ENCODE results near the gene MAGI1.

DNA sequence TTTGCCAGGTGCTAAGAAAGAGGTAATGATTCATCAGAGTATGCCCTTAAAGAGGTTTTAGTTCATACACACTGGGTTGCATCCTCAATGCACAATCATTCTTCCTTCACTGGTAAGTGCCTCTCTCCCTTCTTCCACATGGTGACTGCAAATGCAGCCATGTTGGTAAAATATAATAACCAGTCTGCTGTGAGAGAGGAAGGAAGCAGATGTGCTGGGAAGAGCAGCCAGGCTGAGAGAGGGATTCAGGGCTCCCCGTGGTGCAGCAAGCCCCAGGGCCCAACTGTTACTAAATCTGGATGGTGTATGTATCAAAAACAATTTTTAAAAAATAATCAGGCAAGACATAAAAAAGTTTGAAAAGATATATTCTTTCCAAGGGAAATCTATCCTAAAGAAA is 498.1 kb downstream of the MAGI1 start:
- TF ChIP-seq CTCF (IDR thresholded peaks at IDR 0.05) (no peak), POLR2AphosphoS5 (IDR thresholded peaks at IDR 0.05) (no peak), POLR2A (IDR thresholded peaks at IDR 0.05) (no peak)

Data from prostate gland (tissue), 2 donors.